Kidney (tissue), 14 donors: ENCODE results near the gene HS2ST1. TPM values are rescaled to one million over a fixed set of nuclear protein-coding genes. Genes with fewer than 3 reads are reported as not detected.
A peak's percentile ranks its signal among the peaks of the same experiment; 100 is the strongest.

ENCODE experiments used
- DNase-seq, 5 donors: peaks; one replicate each; pipeline ENCODE4 v3.0.0-alpha.2; 2013 to 2020
- FAIRE-seq: peaks from 2 replicates; lab custom pipeline; 2012; peaks lifted over from hg19 to GRCh38; lab: Jason Lieb, UNC
- H3K27ac ChIP-seq, 2 donors: one replicate each; pipeline ENCODE4 v1.7.0; 2013; ENCODE audit warnings: low read depth in 2 of 2, low read length in 2 of 2, inconsistent platforms in 1 of 2
- H3K27me3 ChIP-seq: one replicate; pipeline ENCODE4 v1.7.1; 2013; ENCODE audit warnings: low read length, inconsistent platforms; ENCODE audit not compliant: control insufficient read depth, insufficient read depth
- H3K36me3 ChIP-seq, 3 donors: one replicate each; pipeline versions ENCODE4 v1.7.0 to v1.7.1; 2013; ENCODE audit warnings: low read length in 3 of 3, control low read depth in 1 of 3, inconsistent platforms in 1 of 3; ENCODE audit not compliant: insufficient read depth in 3 of 3, control insufficient read depth in 2 of 3
- H3K4me1 ChIP-seq, 3 donors: one replicate each; pipeline versions ENCODE4 v1.7.0 to v1.7.1; 2013; ENCODE audit warnings: low read length in 3 of 3, inconsistent platforms in 1 of 3, low read depth in 1 of 3; ENCODE audit not compliant: control insufficient read depth in 2 of 3, insufficient read depth in 2 of 3
- H3K4me3 ChIP-seq, 3 donors: one replicate each; pipeline versions ENCODE4 v1.7.0 to v1.8.1; 2013; ENCODE audit warnings: low read length in 3 of 3, control low read depth in 1 of 3, inconsistent platforms in 1 of 3
- H3K9ac ChIP-seq, 3 donors: one replicate each; pipeline versions ENCODE4 v1.7.0 to v1.7.1; 2013; ENCODE audit warnings: low read length in 3 of 3, control low read depth in 1 of 3, inconsistent platforms in 1 of 3
- H3K9me3 ChIP-seq, 3 donors: one replicate each; pipeline versions ENCODE4 v1.7.0 to v1.7.1; 2013; ENCODE audit warnings: low read length in 3 of 3, control low read depth in 1 of 3, inconsistent platforms in 1 of 3; ENCODE audit not compliant: control insufficient read depth in 2 of 3, insufficient read depth in 1 of 3
- intact Hi-C: fragments of 100-400 bp; cut with DNase I; formaldehyde crosslinking; loops from one replicate; pipeline ENCODE4 v1.11.1; 2022
- polyA plus RNA-seq: library from polyadenylated mRNA; stranded (reverse); fragments of 350-450 nt; fragmentation: Illumina TruSeq; extraction: RNeasy Lipid Tissue Mini Kit (QIAGEN cat#74804); gene quantifications from one replicate; pipeline ENCODE4 v1.2.3, GENCODE V29; 2014; ENCODE audit warnings: low read depth, low replicate concordance; ENCODE audit not compliant: insufficient read depth
- total RNA-seq: library from RNA; stranded (reverse); fragmentation: NEBNext Ultra II Directional; extraction: Animal tissue kit (Norgen Biotek cat#: 25700); gene quantifications from one replicate; pipeline ENCODE4 v1.2.1, GENCODE V29; 2021
- TF ChIP-seq, protein P1 (sequence below): IDR thresholded peaks from 3 replicates; pipeline ENCODE4 v1.5.1; 2012; ENCODE audit warnings: mild to moderate bottlenecking, moderate library complexity, borderline replicate concordance; ENCODE audit not compliant: insufficient read depth; ENCODE audit errors: extremely low read depth
- donor health status: control.
- donor health status: control.
- donor health status: control.
- donor health status: control.
- donor health status: control.
- donor health status: DM: yes; HTN: yes; CAD: no.
- donor health status: Normal renal cell carcinoma (clear cell type).

The HS2ST1 gene
- total and polyA plus RNA-seq, 2 donors from 2014 or later, result 10.3 to 27.1 TPM

DNA sequence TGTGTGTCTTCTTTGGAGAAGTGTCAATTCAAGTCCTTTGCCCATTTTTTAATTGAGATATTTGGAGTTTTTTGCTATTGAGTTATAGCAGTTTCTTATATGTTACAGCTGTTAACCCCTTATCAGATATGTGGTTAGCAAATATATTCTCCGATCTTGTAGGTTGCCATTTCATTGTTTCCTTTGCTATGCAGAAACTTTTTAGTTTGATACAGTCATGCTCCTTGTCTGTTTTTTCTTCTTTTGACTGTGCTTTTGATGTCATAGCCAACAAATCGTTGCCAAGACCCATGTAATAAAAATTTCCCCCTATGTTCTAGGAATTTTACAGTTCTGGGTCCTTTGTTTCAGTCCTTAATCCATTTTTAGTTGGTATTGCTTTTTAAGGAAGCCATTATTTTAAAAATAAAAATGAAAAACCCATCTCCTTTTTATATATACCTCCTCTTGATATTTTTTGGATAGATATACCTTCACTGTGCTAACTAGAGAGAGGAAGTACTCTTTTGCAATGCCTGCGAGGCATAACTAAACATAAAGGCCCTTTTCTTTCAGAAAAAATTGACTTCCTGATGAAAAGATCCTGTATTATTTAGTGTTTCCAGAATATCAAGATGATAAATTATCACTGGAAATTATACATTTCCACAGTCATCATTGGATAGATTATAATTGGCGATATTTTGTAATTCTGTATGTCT is 127.8 kb downstream of the HS2ST1 start:
- H3K9me3 ChIP-seq, result no peaks in the 10 kb centered on the region
- H3K27me3 ChIP-seq, result no peaks in the 10 kb centered on the region
- H3K36me3 ChIP-seq, result no peaks in the 10 kb centered on the region
- TF ChIP-seq, protein P1, sequence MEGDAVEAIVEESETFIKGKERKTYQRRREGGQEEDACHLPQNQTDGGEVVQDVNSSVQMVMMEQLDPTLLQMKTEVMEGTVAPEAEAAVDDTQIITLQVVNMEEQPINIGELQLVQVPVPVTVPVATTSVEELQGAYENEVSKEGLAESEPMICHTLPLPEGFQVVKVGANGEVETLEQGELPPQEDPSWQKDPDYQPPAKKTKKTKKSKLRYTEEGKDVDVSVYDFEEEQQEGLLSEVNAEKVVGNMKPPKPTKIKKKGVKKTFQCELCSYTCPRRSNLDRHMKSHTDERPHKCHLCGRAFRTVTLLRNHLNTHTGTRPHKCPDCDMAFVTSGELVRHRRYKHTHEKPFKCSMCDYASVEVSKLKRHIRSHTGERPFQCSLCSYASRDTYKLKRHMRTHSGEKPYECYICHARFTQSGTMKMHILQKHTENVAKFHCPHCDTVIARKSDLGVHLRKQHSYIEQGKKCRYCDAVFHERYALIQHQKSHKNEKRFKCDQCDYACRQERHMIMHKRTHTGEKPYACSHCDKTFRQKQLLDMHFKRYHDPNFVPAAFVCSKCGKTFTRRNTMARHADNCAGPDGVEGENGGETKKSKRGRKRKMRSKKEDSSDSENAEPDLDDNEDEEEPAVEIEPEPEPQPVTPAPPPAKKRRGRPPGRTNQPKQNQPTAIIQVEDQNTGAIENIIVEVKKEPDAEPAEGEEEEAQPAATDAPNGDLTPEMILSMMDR, result no peak
- no peak overlapping the region for H3K4me3 ChIP-seq
- H3K9ac ChIP-seq, result no peak overlapping the region
- no peak overlapping the region for H3K27ac ChIP-seq
- FAIRE-seq (no peak), DNase-seq (no peak)
- intact Hi-C loops, result no loop called here
- no peaks in the 10 kb centered on the region for H3K4me1 ChIP-seq

GRCh38 chr1:87044424-87044823 is 130.0 kb downstream of the HS2ST1 start:
- Histone ChIP-seq H3K36me3 (no peaks in the 10 kb centered on the region), H3K27ac (no peak overlapping the region), H3K4me3 (no peak overlapping the region), H3K9ac (no peak overlapping the region), H3K4me1 (no peaks in the 10 kb centered on the region), H3K27me3 (no peaks in the 10 kb centered on the region), H3K9me3 (peaks cover 0 to 3% (median 0%) of the 10 kb centered on the region in 3 donors)
- intact Hi-C loops, result no loop called here
- peak; percentile 27 for FAIRE-seq
- no peak for DNase-seq
- TF ChIP-seq, protein P1, result no peak

DNA sequence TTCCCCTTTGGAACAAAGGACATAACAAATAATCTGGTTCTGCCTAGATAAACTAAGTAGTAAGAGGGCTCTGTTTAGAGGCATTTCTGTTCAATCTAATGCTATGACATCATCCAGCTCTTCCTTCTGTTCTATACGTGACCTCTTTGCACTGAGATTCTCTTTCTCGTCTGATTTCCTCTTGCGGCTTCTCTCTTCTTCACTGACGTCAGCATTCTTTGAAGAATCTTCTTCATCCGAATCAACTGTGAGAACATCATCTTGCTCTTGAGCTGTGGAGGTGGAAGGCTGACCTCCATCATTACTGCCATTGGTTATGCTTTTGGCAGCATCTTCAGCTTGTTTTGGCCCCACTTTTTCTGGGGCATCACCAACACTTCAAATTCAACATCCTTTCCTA is 130.4 kb downstream of the HS2ST1 start:
- H3K27ac ChIP-seq, result no peak overlapping the region
- no peak for FAIRE-seq
- intact Hi-C loops, result no loop called here

More for the DNA sequence above, 130.4 kb downstream of the HS2ST1 start:
- TF ChIP-seq, protein P1, result no peak
- Histone ChIP-seq H3K9me3 (peaks cover 0 to 3% (median 0%) of the 10 kb centered on the region in 3 donors), H3K27me3 (no peaks in the 10 kb centered on the region), H3K4me3 (no peak overlapping the region), H3K9ac (no peak overlapping the region), H3K4me1 (no peaks in the 10 kb centered on the region), H3K36me3 (no peaks in the 10 kb centered on the region)
- DNase-seq, result no peak
